IMR-90 (cell line): Measurements from ENCODE around the gene CD44. TPM values are rescaled to one million over a fixed set of nuclear protein-coding genes. Genes with fewer than 3 reads are reported as not detected.

Source experiments
- ATAC-seq: fragments of 200-7000 bp; cut with Tn5 transposase; 2 replicates; pipeline ENCODE4 v1.9.1; 2020; ENCODE audit warnings: low read depth, mild to moderate bottlenecking, moderate library complexity
- BruUV-seq: library from RNA; stranded (reverse); fragments of 400-500 nt; replicated peaks from 2 replicates; lab custom pipeline; 2021; lab: Mats Ljungman, UMichigan
- CTCF ChIA-PET: fragments of 300-600 bp; formaldehyde crosslinking; extraction: SDS; loops from one replicate; lab custom pipeline; 2021; ENCODE audit warnings: antibody characterized with exemption; lab: Yijun Ruan, JAX
- POLR2A ChIA-PET: fragments of 300-600 bp; sonication (Branson Sonifier 250); formaldehyde crosslinking; loops from one replicate; lab custom pipeline; 2022; ENCODE audit warnings: antibody characterized with exemption; ENCODE audit not compliant: unreplicated experiment; lab: Charles Lee
- DNase-seq: peaks from one replicate; pipeline ENCODE4 v3.0.0; 2013
- H2AFZ ChIP-seq: replicated peaks from 2 replicates; pipeline ENCODE3; 2013; ENCODE audit warnings: low read length, mild to moderate bottlenecking; ENCODE audit not compliant: poor library complexity
- H2AK5ac ChIP-seq: 2 replicates; pipeline ENCODE4 v1.6.1; 2013; ENCODE audit warnings: low read depth, low read length, inconsistent platforms
- H2AK9ac ChIP-seq: replicated peaks from 2 replicates; pipeline ENCODE3; 2013; ENCODE audit warnings: mild to moderate bottlenecking, low read depth, low read length, moderate library complexity; ENCODE audit not compliant: poor library complexity
- H2BK120ac ChIP-seq: 2 replicates; pipeline ENCODE4 v1.6.1; 2013; ENCODE audit warnings: low read depth, low read length, inconsistent platforms
- H2BK15ac ChIP-seq: 3 replicates; pipeline ENCODE4 v1.6.1; 2013; ENCODE audit warnings: low read depth, low read length, inconsistent platforms
- H2BK20ac ChIP-seq: 2 replicates; pipeline ENCODE4 v1.6.1; 2013; ENCODE audit warnings: low read depth, mild to moderate bottlenecking, inconsistent platforms, low read length, moderate library complexity
- H2BK5ac ChIP-seq: 2 replicates; pipeline ENCODE4 v1.6.1; 2013; ENCODE audit warnings: mild to moderate bottlenecking, low read depth, low read length, inconsistent platforms; ENCODE audit not compliant: poor library complexity, severe bottlenecking
- H3K14ac ChIP-seq: replicated peaks from 2 replicates; pipeline ENCODE4 v1.6.1; 2013; ENCODE audit warnings: low read depth, low read length, inconsistent platforms
- H3K18ac ChIP-seq: 2 replicates; pipeline ENCODE4 v1.6.1; 2013; ENCODE audit warnings: low read depth, low read length, control low read depth
- H3K23ac ChIP-seq: 2 replicates; pipeline ENCODE4 v1.6.1; 2013; ENCODE audit warnings: low read depth, low read length, inconsistent platforms
- H3K27ac ChIP-seq: 2 replicates; pipeline ENCODE4 v1.5.1; 2013; ENCODE audit warnings: mild to moderate bottlenecking, control low read depth, low read length; ENCODE audit not compliant: insufficient read depth
- H3K27me3 ChIP-seq: 2 replicates; pipeline ENCODE4 v1.6.1; 2013; ENCODE audit warnings: low read length; ENCODE audit not compliant: control insufficient read depth, insufficient read depth
- H3K36me3 ChIP-seq: 2 replicates; pipeline ENCODE4 v1.6.1; 2013; ENCODE audit warnings: low read length, mixed read lengths; ENCODE audit not compliant: control insufficient read depth, insufficient read depth
- H3K4ac ChIP-seq: 2 replicates; pipeline ENCODE4 v1.6.1; 2013; ENCODE audit warnings: low read depth, low read length, inconsistent platforms
- H3K4me1 ChIP-seq: 2 replicates; pipeline ENCODE4 v1.6.1; 2013; ENCODE audit warnings: low read length, mixed read lengths; ENCODE audit not compliant: control insufficient read depth, insufficient read depth
- H3K4me2 ChIP-seq: 2 replicates; pipeline ENCODE4 v1.6.1; 2013; ENCODE audit warnings: low read depth, mild to moderate bottlenecking, control low read depth, low read length, moderate library complexity
- H3K4me3 ChIP-seq: 2 replicates; pipeline ENCODE4 v1.5.1; 2013; ENCODE audit warnings: low read depth, mild to moderate bottlenecking, control low read depth, low read length, moderate library complexity; ENCODE audit not compliant: insufficient read depth
- H3K56ac ChIP-seq: 2 replicates; pipeline ENCODE4 v1.6.1; 2013; ENCODE audit warnings: low read length, inconsistent platforms; ENCODE audit not compliant: insufficient read depth; ENCODE audit errors: extremely low read depth
- H3K79me1 ChIP-seq, 2 experiments: 2 replicates each; pipeline ENCODE4 v1.6.1; 2013; ENCODE audit warnings: low read length in 2 of 2, inconsistent platforms in 1 of 2, low read depth in 1 of 2
- H3K9ac ChIP-seq: 2 replicates; pipeline ENCODE4 v1.6.1; 2013; ENCODE audit warnings: low read depth, low read length, control low read depth
- H3K9me1 ChIP-seq: 2 replicates; pipeline ENCODE4 v1.6.1; 2013; ENCODE audit warnings: low read length, inconsistent platforms; ENCODE audit not compliant: insufficient read depth
- H3K9me3 ChIP-seq: 2 replicates; pipeline ENCODE4 v1.6.1; 2013; ENCODE audit warnings: low read length; ENCODE audit not compliant: control insufficient read depth, insufficient read depth
- H4K20me1 ChIP-seq: 2 replicates; pipeline ENCODE4 v1.6.1; 2013; ENCODE audit warnings: low read length, inconsistent platforms; ENCODE audit not compliant: insufficient read depth
- H4K5ac ChIP-seq: 2 replicates; pipeline ENCODE4 v1.6.1; 2013; ENCODE audit warnings: mild to moderate bottlenecking, low read depth, low read length, control low read depth
- H4K8ac ChIP-seq, 2 experiments: 2 replicates each; pipeline ENCODE4 v1.6.1; 2013; ENCODE audit warnings: low read depth in 2 of 2, low read length in 2 of 2, control low read depth in 1 of 2, inconsistent platforms in 1 of 2
- H4K91ac ChIP-seq: 2 replicates; pipeline ENCODE4 v1.6.1; 2013; ENCODE audit warnings: low read depth, low read length, inconsistent platforms; ENCODE audit not compliant: insufficient read depth
- FOS ChIP-seq: fragments of 150-350 bp; IDR thresholded peaks from 2 replicates; pipeline ENCODE4 v1.6.1; 2016; ENCODE audit warnings: low read depth, low read length
- WGBS, 2 experiments: methylation state at CpG; one replicate each; pipeline versions ENCODE4 v1.1.5 to v1.1.7; 2013; ENCODE audit warnings: missing lambda C conversion rate in 2 of 2; ENCODE audit not compliant: insufficient read length in 1 of 2; ENCODE audit errors: extremely low coverage in 2 of 2; 5-methylcytosine and 5-hydroxymethylcytosine counted together
- dilution Hi-C: fragments of 300-500 bp; cut with HindIII; formaldehyde crosslinking; loops from one replicate; pipeline ENCODE4 v1.14.3; 2018; ENCODE audit warnings: low sequenced_read_pairs; ENCODE audit not compliant: unreplicated experiment
- in situ Hi-C: fragments of 300-500 bp; cut with MboI; formaldehyde crosslinking; loops from 3 replicates; pipeline ENCODE4 v1.14.3; 2019; ENCODE audit warnings: low sequenced_read_pairs, inconsistent platforms, mixed read lengths
- intact Hi-C: fragments of 100-400 bp; cut with micrococcal nuclease; formaldehyde crosslinking; loops from 2 replicates; pipeline ENCODE4 v1.10.0; 2022
- polyA plus RNA-seq, 3 experiments: library from polyadenylated mRNA; depleted of rRNA; stranded (reverse); fragments of >200 nt; gene quantifications; 2 replicates each; pipeline ENCODE4 v1.2.3, GENCODE V29; 2012; ENCODE audit warnings: low replicate concordance in 1 of 3
- total RNA-seq: library from RNA; depleted of rRNA; stranded (reverse); fragments of >200 nt; gene quantifications from 2 replicates; pipeline ENCODE4 v1.2.3, GENCODE V29; 2012
- TF ChIP-seq, protein P1 (sequence below): fragments of 150-350 bp; IDR thresholded peaks from 2 replicates; pipeline ENCODE4 v1.6.1; 2017; ENCODE audit warnings: mild to moderate bottlenecking, antibody characterized with exemption, low read length, low read depth

The CD44 gene
- total and polyA plus RNA-seq, 2 of the 4 experiments (the other 2 are of a cell fraction) = 357 to 947 TPM

DNA sequence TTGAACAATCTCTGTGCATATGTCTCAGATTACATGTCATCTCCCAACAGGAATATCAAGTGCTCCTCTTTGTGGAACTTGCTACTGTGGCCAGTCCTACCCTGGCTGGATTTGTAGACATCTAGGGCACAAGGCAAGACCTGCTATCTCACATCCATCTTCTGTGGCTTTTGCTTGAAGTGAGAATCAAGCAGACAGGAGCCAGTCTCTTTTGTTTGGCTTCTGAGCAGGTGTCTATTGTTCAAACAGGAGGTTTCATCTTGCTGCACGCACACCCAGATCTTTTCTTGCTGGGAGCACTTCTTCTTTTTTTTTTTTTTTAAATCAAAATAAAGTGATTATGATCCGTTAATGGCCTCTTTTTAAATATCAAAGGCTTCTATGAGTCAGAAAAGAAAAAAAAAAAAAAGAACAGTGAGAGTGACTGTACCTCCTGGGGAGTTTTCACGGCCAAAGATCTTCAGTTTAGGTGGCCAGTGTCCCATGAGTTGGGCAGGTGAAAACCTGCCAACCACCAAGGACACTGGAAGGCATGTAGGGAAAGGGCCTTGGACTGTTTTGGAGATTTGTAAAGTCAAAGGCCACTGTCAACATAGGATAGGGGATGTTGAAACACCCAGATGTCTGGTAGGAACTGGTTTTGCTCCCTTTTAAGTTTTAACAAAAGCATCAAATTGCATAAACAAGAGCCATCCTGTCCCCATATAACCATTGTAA lies 78.1 kb downstream of the CD44 start:
- no peaks in the 10 kb centered on the region for H3K9me3 ChIP-seq
- H2BK5ac ChIP-seq = peak overlapping the region; percentile 81
- H3K4ac ChIP-seq = peak overlapping the region; percentile 51
- peaks cover 49% of the 10 kb centered on the region for H3K4me1 ChIP-seq
- H2BK15ac ChIP-seq = peak overlapping the region; percentile 69; the same call in 2 of the 3 replicates
- H3K23ac ChIP-seq = peak overlapping the region; percentile 6; the same call in 1 of the 2 replicates
- H4K20me1 ChIP-seq = peaks cover 3% of the 10 kb centered on the region; the same call in 1 of the 2 replicates
- in situ Hi-C loops (no loop called here), dilution Hi-C loops (no loop called here), intact Hi-C loops (loop anchor here (5.0 kb wide), 1 partner anchor 75 kb away; no protein-coding TSS in a partner anchor)
- TF ChIP-seq FOS = peak; percentile 38; the same call in 1 of the 2 replicates
- TF ChIP-seq, protein P1, sequence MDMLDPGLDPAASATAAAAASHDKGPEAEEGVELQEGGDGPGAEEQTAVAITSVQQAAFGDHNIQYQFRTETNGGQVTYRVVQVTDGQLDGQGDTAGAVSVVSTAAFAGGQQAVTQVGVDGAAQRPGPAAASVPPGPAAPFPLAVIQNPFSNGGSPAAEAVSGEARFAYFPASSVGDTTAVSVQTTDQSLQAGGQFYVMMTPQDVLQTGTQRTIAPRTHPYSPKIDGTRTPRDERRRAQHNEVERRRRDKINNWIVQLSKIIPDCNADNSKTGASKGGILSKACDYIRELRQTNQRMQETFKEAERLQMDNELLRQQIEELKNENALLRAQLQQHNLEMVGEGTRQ = no peak
- no peak overlapping the region for H2AFZ ChIP-seq
- peak overlapping the region; percentile 41 for H2BK120ac ChIP-seq
- WGBS, 2 experiments = no CpG with 5 or more reads among the region's 3 CpGs
- H4K8ac ChIP-seq = peak overlapping the region; percentile 14 to 33
- ChIA-PET POLR2A (no interaction called here), CTCF (no interaction called here)
- H3K27ac ChIP-seq = peak overlapping the region; percentile 88
- peak overlapping the region; percentile 58 for H3K18ac ChIP-seq
- H3K4me3 ChIP-seq = no peak overlapping the region
- no peak overlapping the region for H2AK9ac ChIP-seq
- no peak for ATAC-seq
- BruUV-seq = no TSS peak
- peak overlapping the region; percentile 22; the same call in 1 of the 2 replicates for H2BK20ac ChIP-seq
- H3K79me1 ChIP-seq = peaks cover 43 to 76% of the 10 kb centered on the region in 2 experiments
- peaks cover 19% of the 10 kb centered on the region for H3K9me1 ChIP-seq
- no peak for DNase-seq
- H4K91ac ChIP-seq = peak overlapping the region; percentile 30; the same call in 1 of the 2 replicates
- no peak overlapping the region; the same call in 1 of the 2 replicates for H3K9ac ChIP-seq
- H3K27me3 ChIP-seq = no peaks in the 10 kb centered on the region
- peaks cover 64% of the 10 kb centered on the region for H3K36me3 ChIP-seq
- peak overlapping the region; percentile 79 for H2AK5ac ChIP-seq
- no peak overlapping the region for H3K4me2 ChIP-seq
- H3K56ac ChIP-seq = peak overlapping the region; percentile 24; the same call in 1 of the 2 replicates
- peak overlapping the region; percentile 32; the same call in 1 of the 2 replicates for H3K14ac ChIP-seq
- H4K5ac ChIP-seq = peak overlapping the region; percentile 77; the same call in 1 of the 2 replicates
